Activated T-cell treated with anti-CD3 and anti-CD28 coated beads, Interleukin-2, amount 50 U/mL, for 1 hour (primary cell): ENCODE measurements around the gene PUSL1.

Source experiments
- DNase-seq: peaks from one replicate; pipeline ENCODE4 v3.0.0-alpha.2; 2020

Gene PUSL1

GRCh38 chr1:1326075-1326605, 17.7 kb downstream of the PUSL1 start:
- DNase-seq: no peak

GRCh38 chr1:1327291-1327690, 18.9 kb downstream of the PUSL1 start:
- no peak for DNase-seq

GRCh38 chr1:1328254-1328653, 19.9 kb downstream of the PUSL1 start:
- DNase-seq: no peak

- no peak for DNase-seq
Observed at GRCh38 chr1:1329304-1330210, 21.2 kb downstream of the PUSL1 start.

- DNase-seq: no peak
Observed at GRCh38 chr1:1330366-1331067, 22.1 kb downstream of the PUSL1 start.

GRCh38 chr1:1331068-1331965, 22.9 kb downstream of the PUSL1 start, which contains the start of gene TAS1R3:
TSS of gene TAS1R3 (plus strand) at chr1:1331280. CDS start at chr1:1331346, 66 bp downstream.
- DNase-seq: no peak

GRCh38 chr1:1332031-1332755, 23.8 kb downstream of the PUSL1 start:
- no peak for DNase-seq

- no peak for DNase-seq
Observed at GRCh38 chr1:1332774-1333480, 24.5 kb downstream of the PUSL1 start.

GRCh38 chr1:1333551-1334241, 25.3 kb downstream of the PUSL1 start:
- no peak for DNase-seq

GRCh38 chr1:1334835-1335234, 26.4 kb downstream of the PUSL1 start:
- no peak for DNase-seq

- no peak for DNase-seq
Observed at GRCh38 chr1:1335283-1335682, 26.9 kb downstream of the PUSL1 start.

- no peak for DNase-seq
Observed at GRCh38 chr1:1335792-1336248, 27.4 kb downstream of the PUSL1 start.

GRCh38 chr1:1336446-1336845, 28.0 kb downstream of the PUSL1 start:
- no peak for DNase-seq

- DNase-seq: no peak
Observed at GRCh38 chr1:1336931-1337792, 28.8 kb downstream of the PUSL1 start.

GRCh38 chr1:1337793-1338147, 29.4 kb downstream of the PUSL1 start:
- DNase-seq: peak; percentile 58

- no peak for DNase-seq
Observed at GRCh38 chr1:1338278-1338677, 29.9 kb downstream of the PUSL1 start.

GRCh38 chr1:1340185-1340584, 31.8 kb downstream of the PUSL1 start:
- DNase-seq: no peak

GRCh38 chr1:1340791-1341548, 32.6 kb downstream of the PUSL1 start:
- DNase-seq: no peak

- DNase-seq: no peak
Observed at GRCh38 chr1:1341549-1342021, 33.2 kb downstream of the PUSL1 start.
